HG03575 (cell line): ENCODE measurements around the gene KAZN.

Experiments
- ATAC-seq: cut with Tn5 transposase; IDR thresholded peaks from one replicate; pipeline ENCODE4 v1.9.1; 2021; ENCODE audit not compliant: unreplicated experiment, insufficient number of reproducible peaks, low FRiP score; ENCODE audit errors: extremely low read depth

The KAZN gene

DNA sequence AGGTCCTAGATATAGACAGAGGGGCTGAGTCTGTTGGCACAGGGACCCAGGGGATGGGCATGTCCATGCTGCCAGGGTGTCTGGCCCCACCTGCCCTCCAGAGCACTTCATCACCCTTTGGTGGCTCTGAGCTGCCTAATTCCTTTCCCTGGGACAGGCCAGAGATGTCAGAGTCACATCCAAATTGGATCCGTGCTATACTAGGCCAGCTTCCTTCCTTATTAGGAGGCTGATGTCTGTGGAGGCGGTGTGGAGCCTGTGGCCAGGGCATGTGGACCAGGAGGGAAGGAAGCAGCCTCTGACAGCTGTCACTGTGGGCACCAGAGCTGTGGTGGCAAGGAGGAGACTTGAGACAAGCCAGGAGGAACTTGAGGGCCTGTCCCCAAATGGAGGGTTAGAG, 477.3 kb downstream of the KAZN start:
- ATAC-seq = no peak

DNA sequence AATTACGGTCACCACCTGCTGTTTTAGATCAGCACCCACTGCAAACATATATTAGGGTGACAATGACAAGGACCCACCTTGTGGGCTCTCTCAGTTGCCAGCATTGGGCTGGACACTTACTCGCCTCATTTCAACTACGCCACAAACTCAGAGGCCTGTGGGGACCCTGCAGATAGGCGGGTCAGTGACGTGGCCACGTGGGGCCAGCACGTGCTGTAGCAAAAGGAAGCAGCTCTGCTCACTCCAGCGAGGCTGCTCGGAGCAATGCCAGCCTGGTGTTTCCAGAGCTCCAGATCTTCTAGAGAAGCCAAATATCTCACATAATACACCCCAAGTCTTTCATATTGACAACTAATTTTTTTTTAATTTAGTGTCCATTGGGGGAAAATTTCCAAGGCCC, 478.3 kb downstream of the KAZN start:
- ATAC-seq = no peak

DNA sequence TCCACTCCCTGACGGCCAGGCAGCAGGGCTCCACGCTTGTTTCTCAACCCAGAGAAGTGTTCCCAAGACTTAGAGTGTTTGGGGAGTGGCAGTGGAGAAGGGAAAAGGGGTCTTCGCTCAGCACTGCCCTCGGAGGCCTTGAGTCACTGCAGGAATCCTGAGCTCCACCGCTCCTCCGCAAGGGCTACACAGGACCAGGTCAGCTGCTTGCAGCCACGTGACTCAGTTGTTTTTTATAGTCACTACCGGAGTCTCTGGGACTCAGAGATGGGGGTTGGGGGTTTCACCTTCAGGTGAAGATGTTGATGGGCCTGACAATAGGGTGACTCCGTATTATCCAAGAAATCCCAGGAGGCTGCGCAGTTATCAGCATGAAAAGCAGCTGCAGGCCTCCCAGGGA, 478.9 kb downstream of the KAZN start:
- ATAC-seq = no peak

GRCh38 chr1:15080328-15081007, 482.0 kb downstream of the KAZN start:
- no peak for ATAC-seq

GRCh38 chr1:15081102-15081501, 482.6 kb downstream of the KAZN start:
- no peak for ATAC-seq

DNA sequence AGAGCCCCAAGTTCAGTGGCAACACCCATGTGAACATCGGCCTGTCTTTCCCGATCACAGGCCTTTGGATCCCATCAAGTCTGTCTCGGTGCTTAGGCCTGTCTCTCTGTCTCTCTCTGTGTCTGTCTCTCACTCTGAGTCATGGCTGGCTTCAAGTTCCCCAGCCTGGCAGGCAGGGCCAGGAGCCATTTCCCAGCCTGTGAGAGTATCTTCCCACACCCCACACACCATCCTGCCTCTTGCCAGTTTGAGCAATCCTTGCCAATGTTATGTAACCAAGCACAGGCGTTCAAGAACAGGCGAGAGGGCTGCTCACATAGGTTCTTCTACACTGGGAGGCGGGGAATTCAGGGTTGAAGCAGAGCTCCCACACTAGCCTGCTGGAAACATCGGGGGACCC, 485.1 kb downstream of the KAZN start:
- no peak for ATAC-seq

GRCh38 chr1:15088281-15088971, 489.9 kb downstream of the KAZN start:
- ATAC-seq = no peak

GRCh38 chr1:15089258-15089992, 490.9 kb downstream of the KAZN start:
- ATAC-seq = no peak

DNA sequence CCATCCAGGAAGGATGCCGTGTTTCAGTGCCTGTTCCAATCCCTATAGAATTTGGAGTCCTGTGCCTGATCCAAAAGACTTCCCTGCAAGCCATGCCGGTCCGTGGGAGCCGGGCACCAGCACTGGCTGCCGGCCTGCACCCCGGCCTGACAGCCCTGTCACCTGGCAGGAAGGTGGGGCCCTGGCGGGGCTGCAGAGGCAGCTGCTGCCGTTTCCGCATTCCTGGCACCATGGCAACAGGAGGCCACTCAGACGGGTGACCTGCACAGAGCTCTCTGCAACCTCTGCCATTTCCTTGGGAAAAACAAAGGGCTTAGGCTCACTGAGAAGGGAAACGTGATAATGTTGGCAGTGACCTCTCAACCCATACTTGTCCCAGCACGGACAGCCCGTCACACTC, 491.9 kb downstream of the KAZN start:
- ATAC-seq = no peak

- ATAC-seq = no peak
Observed at GRCh38 chr1:15094056-15094455, 495.6 kb downstream of the KAZN start.

- ATAC-seq = no peak
Observed at GRCh38 chr1:15094719-15095495, 496.4 kb downstream of the KAZN start.

- no peak for ATAC-seq
Observed at GRCh38 chr1:15095496-15095875, 497.0 kb downstream of the KAZN start.

DNA sequence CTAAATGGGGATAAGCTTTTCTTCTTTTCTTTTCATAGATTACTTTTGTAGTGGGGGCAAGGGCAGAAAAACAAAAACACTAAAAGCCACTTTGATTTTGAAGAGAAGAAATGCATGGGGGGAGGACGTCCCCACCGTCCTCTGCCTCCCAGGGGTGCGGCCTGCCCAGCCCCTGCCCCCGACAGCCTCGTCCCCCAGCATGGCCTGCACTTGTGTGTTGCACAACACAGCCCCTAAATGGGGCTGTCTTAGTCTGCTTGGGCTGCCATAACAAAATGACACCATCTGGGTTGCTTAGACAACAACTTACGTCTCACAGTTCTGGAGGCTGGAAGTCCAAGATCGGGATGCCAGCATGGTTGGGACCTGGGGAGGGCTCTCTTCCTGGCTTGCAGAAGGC, 497.8 kb downstream of the KAZN start:
- ATAC-seq = no peak

- ATAC-seq = no peak
Observed at GRCh38 chr1:15098176-15099125, 500.0 kb downstream of the KAZN start.

DNA sequence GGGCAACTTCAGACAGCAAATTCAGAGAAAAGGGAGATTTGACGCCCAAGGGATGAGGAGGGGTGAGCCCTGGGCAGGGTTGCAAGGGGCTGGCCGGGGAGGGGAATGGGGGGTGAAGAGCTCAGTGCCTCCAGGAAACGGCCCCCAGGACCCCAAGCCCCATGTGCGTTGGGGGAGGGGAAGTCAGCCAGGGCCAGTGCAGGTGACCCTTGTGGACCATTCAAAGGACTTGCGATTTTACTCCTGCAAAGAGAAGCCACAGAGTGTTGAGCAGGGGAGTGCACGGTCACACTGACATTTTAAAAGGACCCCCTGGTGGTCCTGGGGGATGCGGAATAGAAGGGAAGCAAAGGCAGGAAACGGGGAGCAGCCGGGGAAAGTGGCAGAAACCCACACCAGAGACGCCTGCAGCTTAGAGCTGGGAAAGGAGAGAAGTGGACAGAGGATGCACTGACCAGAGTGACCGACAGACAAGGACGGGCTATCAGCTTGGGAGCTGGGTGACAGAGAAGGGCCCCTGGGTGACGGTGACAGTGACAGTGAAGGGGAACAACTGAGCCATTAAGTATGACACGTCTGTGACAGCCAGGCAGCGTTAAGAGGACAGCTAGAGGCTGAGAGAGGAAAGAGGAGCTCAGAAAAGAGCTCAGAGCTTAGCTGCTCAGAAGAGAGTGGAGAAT, 501.1 kb downstream of the KAZN start:
- ATAC-seq = no peak

DNA sequence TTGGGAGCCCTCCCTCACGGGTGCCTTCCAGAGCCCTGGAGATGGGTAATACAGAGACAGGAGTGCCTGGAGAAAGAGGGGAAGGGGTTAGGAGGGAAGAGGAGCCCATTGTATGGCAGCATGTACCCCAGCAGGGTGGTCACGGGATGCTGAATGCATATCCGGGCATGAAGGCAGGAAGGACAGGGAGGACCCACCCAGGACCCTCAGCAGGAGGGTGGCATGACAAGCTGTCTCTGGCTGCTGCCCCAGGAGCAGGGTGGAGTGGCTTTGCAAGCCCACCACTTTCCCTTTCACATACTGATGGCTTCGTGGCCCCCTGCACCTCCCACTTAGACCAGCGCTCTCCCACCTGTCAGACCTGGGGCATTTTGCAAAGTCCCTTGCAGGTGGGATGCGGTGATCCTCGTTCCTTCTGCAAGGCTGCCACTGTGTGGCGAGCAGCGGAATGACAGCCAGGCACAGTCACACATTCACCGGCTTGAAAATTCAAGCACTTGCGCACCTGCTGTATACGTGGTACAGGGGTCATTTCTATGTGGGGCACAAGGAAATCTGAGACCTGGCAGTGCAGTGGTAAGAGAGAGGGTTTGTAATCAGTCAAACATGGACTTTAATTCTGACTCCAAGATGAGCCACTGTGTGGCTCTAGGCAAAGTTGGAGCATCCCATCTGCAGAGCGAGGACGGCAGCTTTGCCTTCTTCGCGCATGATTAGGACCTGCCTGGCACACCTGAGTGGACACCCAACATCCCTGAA, 501.8 kb downstream of the KAZN start:
- no peak for ATAC-seq
